Superior temporal gyrus (tissue), 1 donor: ENCODE results near the gene ZNF780B.
"Not testable (repeated sequence)": the region's sequence is repeated elsewhere in the genome, so short reads cannot be mapped to it uniquely, and the experiment has no call there.

ENCODE experiments used
- DNase-seq: peaks from one replicate; pipeline ENCODE4 v3.0.0-alpha.2; 2016; ENCODE audit errors: extremely low spot score

The ZNF780B gene

DNA sequence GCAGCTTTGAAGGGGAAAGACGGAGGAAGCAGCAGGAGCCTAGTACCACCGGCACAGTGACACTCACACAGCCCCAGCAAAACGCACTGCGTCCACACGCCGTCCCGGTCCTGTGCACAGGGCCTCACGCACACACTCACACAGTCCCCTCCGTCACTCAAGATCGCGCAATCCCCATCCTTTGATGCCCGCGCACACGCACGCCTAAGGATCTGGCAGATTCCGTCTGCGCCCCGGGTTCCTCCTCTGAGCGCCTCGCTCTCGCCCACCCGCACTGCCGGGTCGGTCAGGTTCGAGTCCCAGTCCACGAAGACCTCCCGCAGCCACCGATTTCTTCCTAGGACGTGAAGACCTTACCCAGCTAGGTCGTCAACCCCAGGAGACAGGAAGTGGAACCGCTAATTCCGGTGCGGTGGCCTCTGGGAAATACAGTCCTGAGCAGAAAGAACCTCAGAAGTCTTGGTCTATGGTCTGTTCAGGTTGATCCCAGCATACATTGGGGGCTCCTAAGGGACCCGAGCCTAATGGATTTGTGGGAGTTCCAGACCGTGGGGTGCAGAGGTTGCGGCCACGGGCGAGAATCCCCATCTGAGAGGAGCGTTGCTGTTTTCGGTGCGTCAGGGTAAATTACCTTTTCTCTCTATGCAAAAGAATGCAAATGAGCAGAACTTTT, at the start of gene ZNF780B:
ZNF780B (minus strand) TSS at position 400 of the 673 bp plus-strand sequence. CDS start 5,899 bp downstream, outside the sequence.
- DNase-seq, result peak; percentile 90

DNA sequence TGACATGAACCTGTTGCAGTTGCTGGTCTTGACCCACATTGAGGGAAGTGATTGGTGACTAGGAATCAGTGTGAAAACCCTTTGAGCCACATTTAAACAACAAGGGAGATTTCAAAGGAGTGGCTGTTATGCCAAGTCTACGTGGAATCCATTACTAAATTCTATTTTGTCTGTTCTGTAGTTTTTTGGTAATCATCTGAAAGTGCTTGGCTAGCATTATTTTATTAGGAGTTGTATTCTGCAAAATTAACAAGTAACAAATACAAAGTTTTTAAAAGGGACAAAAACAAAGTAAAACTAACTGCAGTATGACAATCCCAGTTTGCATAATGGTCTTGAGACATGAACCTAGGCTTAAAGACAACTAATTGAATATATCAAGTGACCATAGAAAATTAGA, 48.7 kb upstream of the ZNF780B start:
- DNase-seq, result no peak

DNA sequence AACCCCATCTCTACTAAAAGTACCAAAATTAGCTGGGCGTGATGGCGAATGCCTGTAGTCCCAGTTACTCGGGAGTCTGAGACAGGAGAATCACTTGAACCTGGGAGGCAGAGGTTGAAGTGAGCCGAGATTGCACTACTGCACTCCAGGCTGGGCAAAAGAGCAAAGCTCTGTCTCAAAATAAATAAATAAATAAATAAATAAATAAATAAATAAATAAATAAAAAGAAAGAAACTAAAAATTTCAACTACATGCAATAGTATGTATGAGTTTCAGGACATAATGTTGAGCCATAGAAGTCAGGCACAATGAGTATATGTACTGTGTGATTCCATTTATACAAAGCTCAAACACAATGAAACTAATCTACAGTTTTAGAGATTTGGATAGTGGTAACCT, 47.6 kb upstream of the ZNF780B start:
- DNase-seq, result no peak

DNA sequence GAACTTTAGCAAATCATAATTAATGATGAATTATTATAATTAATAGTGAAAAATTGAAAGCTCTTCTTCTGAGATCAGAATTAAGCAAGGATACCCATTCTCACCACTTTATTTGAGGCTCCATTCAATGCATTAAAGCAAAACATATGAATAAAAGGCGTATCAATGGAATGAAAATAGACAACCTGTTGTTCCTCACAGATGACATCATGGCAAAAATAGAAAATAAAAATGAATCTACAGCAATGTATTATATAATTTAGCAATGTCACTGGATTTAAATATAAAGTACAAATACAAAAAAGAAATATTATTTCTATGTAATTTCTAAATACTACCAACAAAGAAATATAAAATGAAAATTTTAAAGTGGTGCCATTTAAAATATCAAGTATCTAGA, 45.8 kb upstream of the ZNF780B start:
- DNase-seq, result no peak

DNA sequence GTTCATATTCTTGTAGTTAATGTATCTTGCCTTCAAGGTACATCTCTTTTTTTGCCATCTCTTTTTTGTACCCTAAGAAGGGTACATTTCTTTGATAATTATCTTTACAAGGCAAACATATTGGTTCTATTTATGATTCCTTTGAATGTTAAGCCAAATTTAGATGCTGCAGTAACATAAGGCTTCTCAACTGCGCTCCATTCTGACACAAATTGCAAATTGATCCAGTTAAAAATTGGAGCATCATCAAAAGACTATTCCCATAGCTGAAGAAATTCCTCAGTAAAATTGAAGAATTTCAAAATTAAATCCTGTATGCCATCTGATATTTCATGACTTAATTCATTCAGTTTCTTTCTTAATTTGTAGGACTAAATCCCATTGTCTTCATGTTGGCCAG, 37.4 kb upstream of the ZNF780B start:
- no peak for DNase-seq

DNA sequence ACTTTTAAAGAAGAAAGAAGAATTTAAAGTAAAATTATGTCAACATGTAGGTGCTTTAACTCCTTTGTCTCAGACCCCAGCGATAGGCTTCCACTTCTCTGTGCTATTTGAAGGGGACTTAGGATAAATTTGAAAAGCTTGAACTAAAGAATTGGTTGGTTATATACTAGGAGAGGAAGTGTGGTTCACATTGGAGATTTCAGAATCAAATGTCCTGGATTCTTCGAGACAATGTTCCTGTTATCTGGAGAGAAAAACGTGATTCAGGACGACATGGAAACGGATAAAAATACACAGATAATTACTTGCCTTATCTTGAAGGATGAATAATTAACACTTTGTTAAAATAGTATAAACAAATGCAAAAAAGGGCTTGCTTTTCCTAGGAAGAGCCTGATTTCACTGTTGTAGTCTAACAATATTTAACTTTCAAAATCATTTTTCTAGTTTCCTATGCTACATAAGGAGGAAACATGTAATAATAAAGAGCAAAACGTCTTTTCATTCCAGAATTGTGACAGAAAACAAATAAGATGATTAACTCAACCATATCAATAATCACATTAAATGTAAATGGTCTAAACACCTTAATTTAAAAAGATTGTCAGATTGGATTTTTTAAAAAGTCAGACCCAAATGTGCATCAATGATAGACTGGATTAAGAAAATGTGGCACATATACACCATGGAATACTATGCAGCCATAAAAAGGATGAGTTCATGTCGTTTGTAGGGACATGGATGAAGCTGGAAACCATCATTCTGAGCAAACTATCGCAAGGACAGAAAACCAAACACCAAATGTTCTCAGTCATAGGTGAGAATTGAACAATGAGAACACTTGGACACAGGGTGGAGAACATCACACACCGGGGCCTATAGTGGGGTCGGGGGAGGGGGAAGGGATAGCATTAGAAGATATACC, 35.4 kb upstream of the ZNF780B start:
- no peak for DNase-seq

DNA sequence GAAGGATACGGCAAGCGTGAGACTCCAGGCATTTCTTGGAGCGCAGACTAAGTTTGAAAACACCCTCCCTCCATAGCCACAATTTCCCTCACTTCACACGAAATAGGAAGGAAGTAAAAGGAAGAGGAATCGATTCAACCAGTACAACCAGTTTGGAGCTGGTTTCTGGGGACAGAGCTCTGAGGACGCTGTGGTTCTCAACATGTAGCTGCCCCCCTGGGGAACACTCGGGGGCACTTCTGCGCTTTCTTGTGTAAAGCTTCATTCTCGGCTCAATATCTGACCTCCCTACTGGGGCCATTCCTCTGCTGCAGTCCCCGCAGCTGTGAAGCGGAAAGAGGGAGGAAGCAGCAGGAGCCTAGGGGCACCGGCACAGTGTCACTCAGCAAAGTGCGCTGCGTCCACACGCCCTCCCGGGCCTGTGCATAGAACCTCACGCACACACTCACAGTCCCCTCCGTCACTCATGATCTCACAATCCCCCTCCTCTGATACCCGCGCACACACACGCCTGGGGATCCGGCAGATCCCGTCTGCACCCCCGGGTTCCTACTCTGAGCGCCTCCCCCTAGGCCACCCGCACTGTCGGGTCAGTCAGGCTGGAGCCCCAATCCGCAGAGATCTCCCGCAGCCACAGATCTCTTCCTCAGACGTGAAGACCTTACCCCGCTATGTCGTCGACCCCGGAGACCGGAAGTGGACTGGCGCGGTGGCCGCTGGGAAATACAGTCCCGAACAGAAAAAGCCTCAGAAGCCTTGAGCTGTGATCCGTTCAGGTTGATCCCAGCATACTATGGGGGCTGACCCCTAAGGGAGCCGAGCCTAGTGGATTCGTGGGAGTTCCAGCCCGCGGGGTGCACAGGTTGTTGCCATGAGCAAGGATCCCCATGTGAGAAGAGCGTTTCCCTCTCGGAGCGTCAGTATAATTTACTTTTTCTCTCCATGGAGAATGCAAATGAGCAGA, 34.5 kb upstream of the ZNF780B start, which contains the start of gene ZNF780A:
ZNF780A (minus strand) TSS at position 703 of the 964 bp plus-strand sequence. CDS start 6,190 bp downstream, outside the sequence.
- DNase-seq, result peak; percentile 87

DNA sequence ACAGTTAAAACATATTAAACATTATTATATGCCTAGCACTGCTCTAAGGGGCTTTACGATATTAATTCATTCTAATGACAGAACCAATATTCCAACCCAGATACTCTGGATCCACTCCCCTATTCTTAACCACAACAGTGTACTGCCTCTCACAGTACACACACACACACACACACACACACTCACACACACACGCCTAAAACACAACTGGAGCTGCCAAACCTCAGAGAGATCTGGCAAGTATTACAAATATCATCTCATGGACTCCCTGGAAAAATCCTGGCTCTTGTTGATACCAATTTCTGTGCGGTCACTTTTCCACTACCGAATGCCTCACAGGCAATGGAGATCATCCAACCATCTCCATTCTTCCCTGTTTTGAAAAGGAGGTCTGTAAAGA, 33.4 kb upstream of the ZNF780B start:
- no peak for DNase-seq

DNA sequence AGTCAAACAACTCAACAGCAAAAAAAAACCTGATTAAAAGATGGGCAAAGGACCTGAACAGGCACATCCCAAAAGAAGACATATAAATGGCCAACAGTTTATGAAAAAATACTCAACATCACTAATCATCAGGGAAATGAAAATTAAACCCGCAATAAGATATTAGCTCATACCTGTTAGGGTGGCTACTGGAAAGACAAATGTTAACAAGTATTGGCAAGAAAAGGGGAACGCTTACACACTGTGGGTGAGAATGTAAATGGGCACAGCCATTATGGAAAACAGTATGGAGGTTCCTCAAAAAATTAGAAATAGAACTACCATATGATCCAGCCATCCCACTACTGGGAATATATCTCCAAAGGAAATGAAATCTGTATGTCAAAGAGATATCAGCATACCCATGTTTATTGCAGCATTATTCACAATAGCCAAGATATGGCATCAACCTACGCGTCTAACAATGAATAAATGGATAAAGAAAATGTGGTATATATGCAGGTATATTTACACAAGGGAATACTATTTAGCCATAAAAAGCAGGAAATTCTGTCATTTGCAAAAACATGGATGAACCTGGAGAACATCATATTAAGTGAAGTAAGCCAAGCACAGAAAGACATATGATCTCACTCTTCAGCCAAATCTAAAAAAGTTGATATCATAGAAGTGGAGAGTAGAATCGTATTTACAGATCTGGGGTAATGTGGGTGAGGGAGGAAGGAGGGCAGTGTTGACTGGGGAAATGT, 32.4 kb upstream of the ZNF780B start:
- no peak for DNase-seq

DNA sequence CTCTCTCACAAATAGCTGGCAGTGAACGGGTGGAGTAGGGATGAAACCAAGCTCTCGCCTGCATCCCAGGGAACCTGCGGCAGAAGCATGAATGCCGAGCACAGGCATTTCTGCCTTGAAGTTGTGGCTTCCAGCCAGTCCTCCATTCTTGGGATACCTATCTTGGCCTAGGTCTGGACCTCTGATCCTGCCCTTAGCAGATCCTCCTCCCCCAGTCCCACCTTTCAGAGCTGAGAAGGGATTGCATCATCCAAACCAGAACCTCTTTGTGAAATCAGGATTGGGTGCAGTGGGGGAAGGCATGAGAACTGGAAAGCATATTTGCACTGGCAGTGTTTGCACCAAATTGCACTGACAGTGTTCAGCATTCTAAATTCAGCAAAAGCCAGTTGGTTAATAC, 28.9 kb upstream of the ZNF780B start:
- no peak for DNase-seq

DNA sequence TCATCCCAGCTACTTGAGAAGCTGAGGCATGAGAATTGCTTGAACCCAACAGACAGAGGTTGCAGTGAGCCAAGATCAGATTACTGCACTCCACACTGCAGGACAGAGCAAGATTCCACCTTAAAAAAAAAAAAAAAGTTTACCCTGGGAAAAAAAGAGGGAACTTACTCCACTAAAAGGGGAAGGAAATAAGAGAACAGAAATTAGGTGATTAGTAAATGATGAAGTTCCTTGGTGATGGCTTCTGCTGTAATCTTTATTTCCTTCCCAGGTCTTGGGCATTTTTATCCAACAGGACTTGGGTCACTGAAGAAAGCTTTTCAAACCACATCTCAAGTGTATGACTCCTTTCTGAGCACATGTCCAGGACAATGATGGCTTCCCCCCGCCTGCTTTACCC, 25.4 kb upstream of the ZNF780B start:
- DNase-seq, result no peak

DNA sequence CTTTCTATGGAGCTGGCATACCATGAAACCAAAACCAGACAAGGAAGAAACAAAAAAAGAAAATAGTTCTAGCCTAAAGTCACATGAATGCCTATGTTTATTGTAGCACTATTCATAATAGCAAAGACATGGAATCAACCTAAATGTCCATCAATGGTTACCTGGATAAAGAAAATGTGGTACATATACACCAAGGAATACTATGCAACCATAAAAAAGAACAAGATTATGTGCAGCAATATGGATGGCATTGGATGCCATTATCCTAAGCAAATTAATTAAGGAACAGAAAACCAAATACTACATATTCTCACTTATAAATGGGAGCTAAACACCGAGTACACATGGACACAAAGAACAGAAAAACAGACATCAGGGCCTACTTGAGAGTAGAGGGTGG, 24.3 kb upstream of the ZNF780B start:
- no peak for DNase-seq

DNA sequence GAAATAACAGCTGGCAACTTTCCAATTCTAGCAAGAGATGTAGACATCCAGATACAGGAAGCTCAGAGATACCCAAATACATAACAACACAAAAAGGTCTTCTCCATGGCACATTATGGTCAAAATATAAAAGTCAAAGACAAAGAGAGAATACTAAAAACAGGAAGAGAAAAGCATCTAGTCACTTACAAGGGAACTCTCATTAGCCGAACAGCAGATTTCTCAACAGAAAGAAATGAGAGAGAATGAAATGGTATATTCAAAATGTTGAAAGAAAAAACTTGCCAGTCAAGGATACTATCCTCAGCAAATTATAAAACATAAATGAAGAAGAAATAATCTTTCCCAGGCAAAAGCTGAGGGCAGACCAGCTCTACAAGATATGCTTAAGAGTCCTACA, 22.3 kb upstream of the ZNF780B start:
- no peak for DNase-seq

DNA sequence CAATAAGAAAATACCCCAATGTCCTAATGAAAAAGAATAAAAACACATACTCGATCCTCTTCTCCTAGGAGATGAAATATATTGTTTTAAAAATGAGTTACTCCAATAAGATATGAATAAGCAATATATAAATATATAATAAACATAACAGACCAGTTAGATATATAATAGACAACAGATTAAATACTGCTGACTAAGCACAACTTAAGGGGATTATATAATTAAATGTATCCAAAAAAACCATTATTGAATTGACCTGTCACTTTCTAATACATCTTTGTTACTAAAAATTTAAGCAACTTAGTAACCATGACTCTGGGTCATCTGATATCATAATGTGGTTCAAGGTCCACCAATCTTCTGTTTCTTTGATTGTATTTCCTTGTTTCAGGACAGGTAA, 14.0 kb upstream of the ZNF780B start:
- DNase-seq, result no peak

DNA sequence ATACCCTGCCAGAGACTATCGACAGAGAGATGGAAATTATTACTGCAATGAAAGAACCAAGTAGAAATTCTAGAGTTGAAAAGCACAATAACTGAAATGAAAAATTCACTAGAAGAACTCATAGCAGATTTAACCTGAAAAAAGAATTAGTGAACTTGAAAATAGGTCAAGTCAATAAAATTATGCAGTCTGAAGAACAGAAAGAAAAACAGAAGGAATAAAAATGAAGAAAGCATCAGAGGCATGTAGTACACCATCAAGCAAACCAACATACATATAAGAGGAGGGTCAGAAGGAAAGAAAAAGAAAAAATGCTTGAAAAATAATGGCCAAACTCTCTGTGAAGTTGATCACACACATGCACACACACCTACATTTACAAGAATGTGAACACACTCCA, 3.6 kb upstream of the ZNF780B start:
- no peak for DNase-seq

DNA sequence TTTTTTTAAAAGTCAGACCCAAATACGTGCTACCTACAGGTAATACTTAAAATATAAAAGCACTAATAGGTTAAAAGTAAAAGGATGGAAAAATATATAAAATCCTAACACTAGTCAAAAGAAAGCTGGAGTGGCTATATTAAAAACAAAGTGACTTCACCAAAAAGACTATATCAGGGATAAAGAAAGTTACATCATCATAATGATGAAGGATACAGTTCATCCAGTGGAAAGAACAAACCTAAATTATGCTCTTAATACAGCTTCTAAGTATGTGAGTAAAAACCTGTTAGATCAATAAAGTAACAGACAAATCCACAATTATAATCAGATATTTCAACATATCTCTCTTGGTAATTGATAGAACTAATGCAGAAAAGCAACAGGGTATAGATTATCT, 1.1 kb upstream of the ZNF780B start:
- no peak for DNase-seq

DNA sequence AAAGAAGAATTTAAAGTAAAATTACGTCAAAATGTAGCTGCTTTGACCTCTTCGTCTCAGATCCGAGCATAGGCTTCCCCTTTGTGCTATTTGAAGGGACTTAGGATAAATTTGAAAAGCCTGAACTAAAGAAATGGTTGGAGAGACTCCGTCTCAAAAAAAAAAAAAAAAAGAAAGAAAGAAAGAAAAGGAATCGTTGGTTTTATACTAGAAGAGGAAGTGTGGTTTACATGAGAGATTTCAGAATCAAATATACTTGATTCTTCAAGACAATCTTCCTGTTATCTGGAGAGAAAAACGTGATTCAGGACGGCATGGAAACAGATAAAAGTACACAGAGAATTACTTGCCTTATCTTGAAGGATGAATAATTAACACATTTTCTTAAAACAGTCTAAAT, 474 bp upstream of the ZNF780B start:
- no peak for DNase-seq

DNA sequence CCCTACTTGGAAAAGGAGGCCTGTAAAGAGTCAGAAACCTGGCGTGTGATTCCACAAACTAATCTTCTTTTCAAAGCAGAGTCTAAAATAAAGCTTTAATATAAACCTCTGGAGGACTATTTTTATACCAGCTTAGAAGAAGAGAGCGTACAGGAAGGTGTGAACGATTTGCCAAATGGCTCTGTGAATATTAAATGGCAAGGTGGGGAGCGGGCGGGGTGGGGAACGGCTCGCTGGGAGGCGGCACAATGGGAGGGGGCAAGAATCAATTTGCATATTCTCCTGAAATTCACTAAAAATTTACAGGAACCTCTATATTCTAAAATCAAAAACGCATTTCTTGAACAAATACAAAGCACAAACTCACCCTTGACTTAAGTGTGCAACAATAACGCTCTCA, 982 bp downstream of the ZNF780B start:
- DNase-seq, result no peak

DNA sequence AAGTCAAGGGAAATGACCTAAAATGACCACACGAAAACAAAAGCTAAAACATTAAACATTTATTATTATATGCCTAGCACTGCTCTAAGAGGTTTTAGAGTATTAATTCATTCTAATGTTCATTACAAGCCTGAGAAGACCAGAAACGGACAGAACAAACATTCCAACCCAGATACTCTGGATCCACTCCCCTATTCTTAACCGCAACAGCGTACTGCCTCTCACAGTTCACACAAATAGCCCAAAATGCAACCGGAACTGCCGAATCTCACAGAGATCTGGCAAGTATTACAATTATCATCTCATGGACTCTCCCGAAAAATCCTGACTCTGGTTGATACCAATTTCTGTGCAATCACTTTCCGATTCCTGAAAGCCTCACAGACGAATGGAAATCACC, 1.4 kb downstream of the ZNF780B start:
- peak; percentile 11 for DNase-seq

DNA sequence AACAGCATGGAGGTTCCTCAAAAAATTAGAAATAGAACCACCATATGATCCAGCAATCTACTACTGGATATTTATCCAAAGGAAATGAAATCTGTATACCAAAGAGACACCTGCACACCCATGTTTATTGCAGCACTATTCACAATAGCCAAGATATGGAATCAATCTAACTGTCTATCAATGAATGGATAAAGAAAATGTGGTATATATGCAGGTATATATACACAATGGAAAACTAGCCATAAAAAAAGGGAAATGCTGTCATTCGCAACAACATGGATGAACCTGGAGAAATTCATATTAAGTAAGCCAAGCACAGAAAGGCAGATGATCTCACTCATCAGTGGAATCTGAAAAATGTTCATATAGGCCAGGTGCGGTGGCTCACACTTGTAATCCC, 2.5 kb downstream of the ZNF780B start:
- DNase-seq, result no peak

DNA sequence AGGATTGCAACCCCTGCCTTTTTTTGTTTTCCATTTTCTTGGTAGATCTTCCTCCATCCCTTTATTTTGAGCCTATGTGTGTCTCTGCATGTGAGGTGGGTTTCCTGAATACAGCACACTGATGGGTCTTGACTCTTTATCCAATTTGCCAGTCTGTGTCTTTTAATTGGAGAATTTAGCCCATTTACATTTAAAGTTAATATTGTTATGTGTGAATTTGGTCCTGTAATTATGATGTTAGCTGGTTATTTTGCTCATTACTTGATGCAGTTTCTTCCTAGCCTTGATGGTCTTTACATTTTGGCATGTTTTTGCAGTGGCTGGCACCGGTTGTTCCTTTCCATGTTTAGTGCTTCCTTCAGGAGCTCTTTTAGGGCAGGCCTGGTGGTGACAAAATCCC, 14.3 kb downstream of the ZNF780B start:
- not testable (repeated sequence) for DNase-seq
